Mammary epithelial cell (primary cell): ENCODE data around the gene EMX1.

ENCODE experiments used
- EZH2 ChIP-seq: IDR thresholded peaks from 2 replicates; pipeline ENCODE4 v1.6.1; 2012; ENCODE audit warnings: low read length, inconsistent platforms, borderline replicate concordance
- TF ChIP-seq, protein P1 (sequence below), 2 donors: IDR thresholded peaks in 1 of 2; conservative IDR thresholded peaks in 1 of 2; 2 replicates each; pipeline ENCODE4 v1.5.1; 2011 to 2012; ENCODE audit warnings: inconsistent platforms in 2 of 2, low read length in 2 of 2, mild to moderate bottlenecking in 2 of 2, control low read depth in 1 of 2, low read depth in 1 of 2; ENCODE audit not compliant: insufficient read depth in 1 of 2; ENCODE audit errors: extremely low read depth in 1 of 2

DNA sequence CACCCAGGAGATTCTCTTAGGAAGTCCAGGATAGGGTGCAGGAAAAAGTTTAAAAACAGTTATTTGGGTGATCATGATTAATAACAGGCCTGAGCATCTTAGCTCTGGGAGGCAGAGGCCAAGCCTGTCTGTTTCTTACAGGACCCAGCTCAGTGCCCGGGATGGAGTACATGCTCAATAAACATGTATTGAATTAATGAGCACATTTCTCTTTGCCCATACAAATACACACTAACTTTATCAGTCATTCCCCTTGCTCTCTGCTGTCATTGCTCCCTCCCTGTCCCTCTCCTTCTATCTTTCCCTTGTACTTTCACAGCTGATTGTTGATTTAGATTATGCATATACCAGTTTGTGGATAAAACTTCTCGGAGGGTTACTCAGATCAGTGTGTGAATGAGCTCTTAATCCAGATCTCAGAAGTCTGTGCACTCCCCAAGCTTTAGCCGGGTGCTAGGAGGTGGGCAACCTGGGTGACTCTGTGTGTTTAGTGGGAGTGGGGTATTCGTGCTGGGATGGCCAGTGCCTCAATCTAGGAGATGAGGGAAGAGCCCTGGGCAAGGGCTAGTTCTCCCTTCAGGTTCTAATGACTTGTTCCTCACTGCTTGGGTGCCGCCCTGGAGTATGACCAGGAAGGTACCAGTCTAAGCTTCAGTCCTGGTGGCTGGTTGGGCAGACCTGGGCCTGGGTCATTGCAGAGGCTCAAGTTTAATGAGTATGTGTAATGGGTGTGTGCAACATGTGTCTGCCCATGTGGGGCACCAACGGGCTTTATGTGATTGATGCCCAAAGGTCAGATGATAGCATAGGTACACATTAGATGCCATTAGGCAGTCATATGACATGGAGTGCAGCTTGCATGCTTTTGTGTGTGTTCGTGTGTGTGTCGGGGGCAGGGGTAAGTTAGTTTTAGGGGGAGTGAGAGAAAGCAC, 10.6 kb downstream of the EMX1 start:
- TF ChIP-seq, protein P1, sequence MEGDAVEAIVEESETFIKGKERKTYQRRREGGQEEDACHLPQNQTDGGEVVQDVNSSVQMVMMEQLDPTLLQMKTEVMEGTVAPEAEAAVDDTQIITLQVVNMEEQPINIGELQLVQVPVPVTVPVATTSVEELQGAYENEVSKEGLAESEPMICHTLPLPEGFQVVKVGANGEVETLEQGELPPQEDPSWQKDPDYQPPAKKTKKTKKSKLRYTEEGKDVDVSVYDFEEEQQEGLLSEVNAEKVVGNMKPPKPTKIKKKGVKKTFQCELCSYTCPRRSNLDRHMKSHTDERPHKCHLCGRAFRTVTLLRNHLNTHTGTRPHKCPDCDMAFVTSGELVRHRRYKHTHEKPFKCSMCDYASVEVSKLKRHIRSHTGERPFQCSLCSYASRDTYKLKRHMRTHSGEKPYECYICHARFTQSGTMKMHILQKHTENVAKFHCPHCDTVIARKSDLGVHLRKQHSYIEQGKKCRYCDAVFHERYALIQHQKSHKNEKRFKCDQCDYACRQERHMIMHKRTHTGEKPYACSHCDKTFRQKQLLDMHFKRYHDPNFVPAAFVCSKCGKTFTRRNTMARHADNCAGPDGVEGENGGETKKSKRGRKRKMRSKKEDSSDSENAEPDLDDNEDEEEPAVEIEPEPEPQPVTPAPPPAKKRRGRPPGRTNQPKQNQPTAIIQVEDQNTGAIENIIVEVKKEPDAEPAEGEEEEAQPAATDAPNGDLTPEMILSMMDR (conservative IDR thresholded peaks at IDR 0.05 in 1 of 2, IDR thresholded peaks at IDR 0.05 in 1 of 2; ENCODE audit: extremely low read depth in 1 of 2, insufficient read depth in 1 of 2, low read depth in 1 of 2, low read length in 2 of 2) = no peak
- TF ChIP-seq EZH2 = peak; percentile 24
